B cell (primary cell): ENCODE results near the gene SLC7A6.

Experiments
- CTCF ChIP-seq: fragments of 200-600 bp; IDR thresholded peaks from one replicate; pipeline ENCODE4 v1.8.0; 2022; ENCODE audit warnings: antibody characterized with exemption, mild to moderate bottlenecking
- EZH2 ChIP-seq: IDR thresholded peaks from 2 replicates; pipeline ENCODE4 v1.6.1; 2012; ENCODE audit warnings: borderline replicate concordance, low read depth, mild to moderate bottlenecking, moderate library complexity, low read length; ENCODE audit not compliant: insufficient read depth, poor library complexity, severe bottlenecking

GRCh38 chr16:68273459-68273858, 9.1 kb downstream of the SLC7A6 start:
- TF ChIP-seq CTCF (no peak), EZH2 (no peak)
